Tibial artery (tissue), 4 donors: ENCODE results near the gene DDX11.
"Not testable (repeated sequence)": the region's sequence is repeated elsewhere in the genome, so short reads cannot be mapped to it uniquely, and the experiment has no call there.

Experiments used
- DNase-seq, 2 donors: peaks; one replicate each; pipeline ENCODE4 v3.0.0-alpha.2; 2019
- H3K27ac ChIP-seq, 2 donors: fragments of 200-600 bp; sonication (generic) in 1 of 2; 1 replicate in 1 of 2; 2 replicates in 1 of 2; pipeline ENCODE4 v1.5.1; 2018 to 2019; ENCODE audit warnings: mild to moderate bottlenecking in 1 of 2
- H3K27me3 ChIP-seq, 2 donors: fragments of 200-600 bp; sonication (generic) in 1 of 2; one replicate each; pipeline versions ENCODE4 v1.5.1 to v1.6.0; 2016 to 2019
- H3K36me3 ChIP-seq, 3 donors: fragments of 200-600 bp; sonication (generic) in 2 of 3; one replicate each; pipeline ENCODE4 v1.5.1; 2016 to 2019; ENCODE audit warnings: mild to moderate bottlenecking in 2 of 3
- H3K4me1 ChIP-seq, 4 donors: fragments of 200-600 bp; sonication (generic) in 2 of 4; 1 replicate in 3 of 4; 2 replicates in 1 of 4; pipeline ENCODE4 v1.5.1; 2016 to 2019
- H3K4me3 ChIP-seq, 2 donors: fragments of 200-600 bp; sonication (generic) in 1 of 2; 1 replicate in 1 of 2; 2 replicates in 1 of 2; pipeline ENCODE4 v1.5.1; 2018 to 2019; ENCODE audit warnings: mild to moderate bottlenecking in 2 of 2
- H3K9me3 ChIP-seq, 3 donors: fragments of 200-600 bp; sonication (generic) in 1 of 3; one replicate each; pipeline ENCODE4 v1.5.1; 2016 to 2019
- CTCF ChIP-seq, 2 experiments: fragments of 200-600 bp in 1 of 2; fragments of 450-650 bp in 1 of 2; IDR thresholded peaks; one replicate each; pipeline ENCODE4 v1.5.1; 2017 to 2019; ENCODE audit warnings: antibody characterized with exemption in 2 of 2, mild to moderate bottlenecking in 1 of 2, moderate library complexity in 1 of 2
- intact Hi-C: fragments of 100-400 bp; cut with DNase I; formaldehyde crosslinking; loops from one replicate; pipeline ENCODE4 v1.15.0; 2023; ENCODE audit warnings: low total_unique reads

Gene DDX11

GRCh38 chr12:31073527-31074332 is at the start of gene DDX11:
Gene DDX11, plus strand, starts transcription at chr12:31073860. Its CDS starts 4,534 bp downstream, at chr12:31078394.
- H3K27me3 ChIP-seq, H3K36me3 ChIP-seq, intact Hi-C loops, H3K4me1 ChIP-seq, H3K9me3 ChIP-seq: not testable (repeated sequence)
- H3K4me3 ChIP-seq = peak within 1 kb of the TSS; percentile 62 to 67
- peak; percentile 91 to 94 for DNase-seq
- peak within 1 kb of the TSS; percentile 76 to 83 for H3K27ac ChIP-seq

- Histone ChIP-seq H3K27ac (no peak overlapping the region), H3K27me3 (no peaks in the 10 kb centered on the region), H3K36me3 (no peaks in the 10 kb centered on the region), H3K4me3 (no peak overlapping the region), H3K9me3 (no peaks in the 10 kb centered on the region), H3K4me1 (no peaks in the 10 kb centered on the region)
- DNase-seq = no peak
- intact Hi-C loops = no loop called here
- no peak for TF ChIP-seq CTCF (IDR thresholded peaks at IDR 0.05)
Observed at GRCh38 chr12:31026202-31026601, 47.5 kb upstream of the DDX11 start.

- DNase-seq, H3K4me1 ChIP-seq, H3K36me3 ChIP-seq, H3K27ac ChIP-seq, H3K4me3 ChIP-seq, intact Hi-C loops, H3K9me3 ChIP-seq, H3K27me3 ChIP-seq: not testable (repeated sequence)
Observed at GRCh38 chr12:31027006-31027405, 46.7 kb upstream of the DDX11 start.

GRCh38 chr12:31029468-31029867 is 44.2 kb upstream of the DDX11 start:
- H3K4me3 ChIP-seq = no peak overlapping the region
- no peak for TF ChIP-seq CTCF (IDR thresholded peaks at IDR 0.05)
- DNase-seq = no peak

GRCh38 chr12:31029916-31030562 is 43.6 kb upstream of the DDX11 start:
- Histone ChIP-seq H3K4me3 (no peak overlapping the region), H3K4me1 (no peaks in the 10 kb centered on the region), H3K9me3 (no peaks in the 10 kb centered on the region), H3K36me3 (no peaks in the 10 kb centered on the region), H3K27ac (no peak overlapping the region), H3K27me3 (no peaks in the 10 kb centered on the region)
- no peak for DNase-seq
- no peak for TF ChIP-seq CTCF (IDR thresholded peaks at IDR 0.05)
- intact Hi-C loops = no loop called here

More at GRCh38 chr12:31029468-31029867, 44.2 kb upstream of the DDX11 start:
- Histone ChIP-seq H3K36me3 (no peaks in the 10 kb centered on the region), H3K9me3 (no peaks in the 10 kb centered on the region), H3K4me1 (no peaks in the 10 kb centered on the region), H3K27me3 (no peaks in the 10 kb centered on the region), H3K27ac (no peak overlapping the region)
- intact Hi-C loops = no loop called here

- Histone ChIP-seq H3K27ac (no peak overlapping the region), H3K9me3 (no peaks in the 10 kb centered on the region), H3K4me1 (no peaks in the 10 kb centered on the region), H3K36me3 (no peaks in the 10 kb centered on the region), H3K27me3 (no peaks in the 10 kb centered on the region), H3K4me3 (no peak overlapping the region)
- intact Hi-C loops = no loop called here
- no peak for TF ChIP-seq CTCF (IDR thresholded peaks at IDR 0.05)
- DNase-seq = no peak
Observed at GRCh38 chr12:31031951-31032335, 41.7 kb upstream of the DDX11 start.
